ENCODE results near the gene TP53I13.

The TP53I13 gene

DNA sequence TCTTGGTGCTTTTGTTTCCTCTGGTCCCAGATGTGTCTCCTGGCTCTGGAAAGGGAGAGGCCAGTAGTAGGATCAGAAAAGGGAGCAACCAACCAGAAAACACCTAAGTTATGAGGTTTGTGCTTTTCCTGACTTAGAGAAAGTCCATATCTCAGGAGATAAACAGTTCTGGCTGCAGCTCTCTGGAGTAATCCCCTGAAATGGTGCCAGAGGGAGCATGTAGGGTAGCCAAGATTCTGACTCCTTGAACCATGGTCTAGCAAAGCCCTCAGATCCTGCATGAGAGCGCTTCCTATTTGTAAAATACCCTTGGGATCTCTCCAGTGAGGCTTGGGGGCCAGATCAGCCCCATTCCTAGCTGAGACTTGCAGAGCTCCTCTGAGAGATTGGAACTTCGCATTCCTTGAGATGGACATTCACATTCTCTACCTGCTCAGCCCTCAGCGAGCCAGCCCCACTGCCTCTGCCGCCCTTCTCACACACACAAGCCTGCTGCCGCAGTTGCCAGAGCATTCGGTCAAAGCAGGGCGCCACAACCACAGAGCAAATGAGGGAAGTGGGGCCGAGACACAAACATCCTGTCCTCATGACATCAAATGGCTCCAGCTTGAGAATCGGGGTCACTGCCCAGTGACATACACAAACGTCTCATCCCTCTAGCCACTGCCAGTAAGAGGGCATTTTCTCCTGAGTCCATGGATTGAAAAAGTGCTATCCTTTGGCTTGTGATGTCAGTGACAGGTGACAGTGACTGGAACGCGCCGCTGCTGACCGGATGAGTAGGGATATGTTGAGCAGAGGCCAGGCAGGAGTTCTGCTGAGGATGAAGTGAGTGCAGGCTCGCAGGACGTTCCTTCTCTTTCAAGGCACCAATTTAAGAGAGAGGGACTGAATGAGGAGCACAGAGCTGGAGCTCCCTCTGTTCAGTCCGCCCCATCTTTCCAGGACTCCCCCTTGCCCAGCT is 6.7 kb upstream of the TP53I13 start:
- Mint-ChIP-seq H3K27me3 (no peaks in the 10 kb centered on the region), H3K4me3 (no peak overlapping the region), H3K36me3 (ENCODE audit: low read depth) (peaks cover 17% of the 10 kb centered on the region), H3K9me3 (no peaks in the 10 kb centered on the region), H3K27ac (peak overlapping the region; percentile 58), H3K4me1 (ENCODE audit: low read depth) (peaks cover 70% of the 10 kb centered on the region)

- Mint-ChIP-seq H3K27ac (no peak overlapping the region), H3K4me3 (no peak overlapping the region), H3K4me1 (ENCODE audit: low read depth) (peaks cover 62% of the 10 kb centered on the region)
Observed at GRCh38 chr17:29562615-29563014, 5.9 kb upstream of the TP53I13 start.

DNA sequence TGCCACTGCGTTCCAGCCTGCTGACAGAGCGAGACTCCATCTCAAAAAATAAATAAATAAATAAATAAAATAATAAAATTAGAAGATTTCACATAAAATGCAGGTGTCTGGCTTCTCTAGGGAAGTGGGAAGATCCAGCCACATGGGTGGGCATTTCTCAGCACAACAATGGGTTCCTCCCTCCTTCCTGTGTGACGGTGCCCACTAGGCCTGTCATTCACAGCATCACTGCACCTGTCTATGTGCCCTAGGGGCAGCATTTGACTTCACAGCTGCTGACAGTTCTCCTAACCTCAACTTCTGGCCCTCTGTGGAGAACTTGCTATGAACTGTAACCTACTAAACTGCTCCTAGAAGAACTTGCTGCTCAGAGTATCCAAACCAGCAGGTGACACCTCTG is 4.7 kb upstream of the TP53I13 start:
- Mint-ChIP-seq H3K9me3 (no peaks in the 10 kb centered on the region), H3K4me1 (ENCODE audit: low read depth) (peaks cover 53% of the 10 kb centered on the region), H3K27me3 (no peaks in the 10 kb centered on the region), H3K36me3 (ENCODE audit: low read depth) (peaks cover 17% of the 10 kb centered on the region), H3K27ac (no peak overlapping the region), H3K4me3 (peak overlapping the region; percentile 11)

More at GRCh38 chr17:29562615-29563014, 5.9 kb upstream of the TP53I13 start:
- Mint-ChIP-seq H3K27me3 (no peaks in the 10 kb centered on the region), H3K36me3 (ENCODE audit: low read depth) (peaks cover 17% of the 10 kb centered on the region), H3K9me3 (no peaks in the 10 kb centered on the region)

GRCh38 chr17:29565643-29566472 is 2.6 kb upstream of the TP53I13 start:
- Mint-ChIP-seq H3K4me1 (ENCODE audit: low read depth) (peaks cover 46% of the 10 kb centered on the region), H3K27me3 (no peaks in the 10 kb centered on the region), H3K36me3 (ENCODE audit: low read depth) (peaks cover 15% of the 10 kb centered on the region), H3K4me3 (peak overlapping the region; percentile 90), H3K9me3 (no peaks in the 10 kb centered on the region), H3K27ac (peak overlapping the region; percentile 65)

GRCh38 chr17:29566473-29567303 is 1.8 kb upstream of the TP53I13 start, which contains the start of gene ABHD15:
ABHD15 (minus strand) TSS chr17:29567037; CDS start chr17:29566966, 71 bp downstream.
- Mint-ChIP-seq H3K36me3 (ENCODE audit: low read depth) (peaks cover 12% of the 10 kb centered on the region), H3K4me3 (peak within 1 kb of the TSS; percentile 90), H3K27ac (peak within 1 kb of the TSS; percentile 93), H3K9me3 (no peaks in the 10 kb centered on the region), H3K27me3 (no peaks in the 10 kb centered on the region), H3K4me1 (ENCODE audit: low read depth) (peaks cover 43% of the 10 kb centered on the region)

GRCh38 chr17:29567304-29567553 is 1.3 kb upstream of the TP53I13 start:
- H3K9me3 Mint-ChIP-seq: no peaks in the 10 kb centered on the region
- H3K36me3 Mint-ChIP-seq (ENCODE audit: low read depth): peaks cover 7% of the 10 kb centered on the region
- peak overlapping the region; percentile 90 for H3K4me3 Mint-ChIP-seq
- H3K27ac Mint-ChIP-seq: peak overlapping the region; percentile 93
- H3K4me1 Mint-ChIP-seq (ENCODE audit: low read depth): peaks cover 38% of the 10 kb centered on the region
- H3K27me3 Mint-ChIP-seq: no peaks in the 10 kb centered on the region

GRCh38 chr17:29567554-29568330 is 759 bp upstream of the TP53I13 start:
- Mint-ChIP-seq H3K4me3 (peak overlapping the region; percentile 90), H3K9me3 (no peaks in the 10 kb centered on the region), H3K36me3 (ENCODE audit: low read depth) (peaks cover 3% of the 10 kb centered on the region), H3K27ac (peak overlapping the region; percentile 93), H3K27me3 (no peaks in the 10 kb centered on the region), H3K4me1 (ENCODE audit: low read depth) (peaks cover 33% of the 10 kb centered on the region)

- Mint-ChIP-seq H3K36me3 (ENCODE audit: low read depth) (peaks cover 15% of the 10 kb centered on the region), H3K27me3 (no peaks in the 10 kb centered on the region), H3K4me1 (ENCODE audit: low read depth) (peaks cover 36% of the 10 kb centered on the region), H3K4me3 (peak overlapping the region; percentile 84), H3K9me3 (no peaks in the 10 kb centered on the region), H3K27ac (peak overlapping the region; percentile 67)
Observed at GRCh38 chr17:29569245-29569950, 897 bp downstream of the TP53I13 start.

GRCh38 chr17:29570521-29570920 is 2.0 kb downstream of the TP53I13 start:
- H3K27ac Mint-ChIP-seq: no peak overlapping the region
- no peak overlapping the region for H3K4me3 Mint-ChIP-seq
- H3K36me3 Mint-ChIP-seq (ENCODE audit: low read depth): peaks cover 18% of the 10 kb centered on the region
- no peaks in the 10 kb centered on the region for H3K9me3 Mint-ChIP-seq
- H3K27me3 Mint-ChIP-seq: no peaks in the 10 kb centered on the region
- peaks cover 28% of the 10 kb centered on the region for H3K4me1 Mint-ChIP-seq (ENCODE audit: low read depth)

GRCh38 chr17:29571486-29571882 is 3.0 kb downstream of the TP53I13 start:
- H3K9me3 Mint-ChIP-seq: no peaks in the 10 kb centered on the region
- H3K4me3 Mint-ChIP-seq: no peak overlapping the region
- no peaks in the 10 kb centered on the region for H3K27me3 Mint-ChIP-seq
- no peak overlapping the region for H3K27ac Mint-ChIP-seq
- peaks cover 18% of the 10 kb centered on the region for H3K36me3 Mint-ChIP-seq (ENCODE audit: low read depth)
- peaks cover 21% of the 10 kb centered on the region for H3K4me1 Mint-ChIP-seq (ENCODE audit: low read depth)

DNA sequence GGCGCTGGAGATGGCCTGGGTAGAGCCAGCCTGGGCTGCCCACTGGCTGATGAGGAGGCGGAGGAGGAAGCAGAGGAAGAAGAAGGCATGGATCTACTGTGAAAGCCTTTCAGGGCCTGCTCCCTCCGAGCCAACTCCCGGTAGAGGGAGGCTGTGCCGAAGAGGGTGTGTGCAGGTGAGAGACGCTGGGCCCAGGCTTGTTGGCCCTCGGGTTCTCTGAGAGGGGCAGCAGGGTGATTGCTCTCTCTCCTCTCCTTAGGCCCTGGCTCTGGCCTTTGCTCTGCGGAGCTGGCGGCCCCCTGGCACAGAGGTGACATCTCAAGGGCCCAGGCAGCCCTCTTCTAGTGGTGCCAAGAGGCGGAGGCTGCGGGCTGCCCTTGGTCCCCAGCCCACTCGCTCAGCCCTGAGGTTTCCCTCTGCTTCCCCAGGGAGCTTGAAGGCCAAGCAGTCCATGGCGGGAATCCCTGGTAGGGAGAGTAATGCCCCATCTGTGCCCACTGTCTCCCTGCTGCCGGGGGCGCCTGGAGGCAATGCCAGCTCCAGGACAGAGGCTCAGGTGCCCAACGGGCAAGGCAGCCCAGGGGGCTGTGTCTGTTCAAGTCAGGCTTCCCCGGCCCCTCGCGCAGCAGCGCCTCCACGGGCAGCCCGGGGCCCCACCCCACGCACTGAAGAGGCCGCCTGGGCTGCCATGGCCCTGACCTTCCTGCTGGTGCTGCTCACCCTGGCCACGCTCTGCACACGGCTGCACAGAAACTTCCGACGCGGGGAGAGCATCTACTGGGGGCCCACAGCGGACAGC is 3.6 kb downstream of the TP53I13 start:
- peaks cover 18% of the 10 kb centered on the region for H3K36me3 Mint-ChIP-seq (ENCODE audit: low read depth)
- no peak overlapping the region for H3K4me3 Mint-ChIP-seq
- peaks cover 21% of the 10 kb centered on the region for H3K4me1 Mint-ChIP-seq (ENCODE audit: low read depth)
- H3K27ac Mint-ChIP-seq: no peak overlapping the region
- H3K9me3 Mint-ChIP-seq: no peaks in the 10 kb centered on the region
- H3K27me3 Mint-ChIP-seq: no peaks in the 10 kb centered on the region

GRCh38 chr17:29572691-29573557 is 4.4 kb downstream of the TP53I13 start:
- Mint-ChIP-seq H3K27ac (no peak overlapping the region), H3K36me3 (ENCODE audit: low read depth) (peaks cover 18% of the 10 kb centered on the region), H3K4me3 (no peak overlapping the region), H3K27me3 (no peaks in the 10 kb centered on the region), H3K9me3 (no peaks in the 10 kb centered on the region), H3K4me1 (ENCODE audit: low read depth) (peaks cover 21% of the 10 kb centered on the region)
